Right lobe of liver (tissue), 6 donors: ENCODE measurements around the gene CENPF. TPM values are rescaled to one million over a fixed set of nuclear protein-coding genes. Genes with fewer than 3 reads are reported as not detected.

Source experiments
- ATAC-seq, 4 donors: fragments of 200-7000 bp; cut with Tn5 transposase; one replicate each; pipeline ENCODE4 v1.9.1; 2020; ENCODE audit warnings: mild to moderate bottlenecking in 4 of 4, moderate library complexity in 4 of 4
- DNase-seq, 3 donors: peaks; one replicate each; pipeline ENCODE4 v3.0.0-alpha.2; 2020
- H3K27ac ChIP-seq, 3 donors: fragments of 200-600 bp; one replicate each; pipeline ENCODE4 v1.8.0; 2022
- H3K27me3 ChIP-seq, 2 donors: fragments of 200-600 bp; one replicate each; pipeline ENCODE4 v1.8.0; 2022
- H3K36me3 ChIP-seq, 4 donors: fragments of 200-600 bp; sonication (generic) in 1 of 4; one replicate each; pipeline versions ENCODE4 v1.5.1 to v1.8.0; 2017 to 2022; ENCODE audit warnings: control low read depth in 1 of 4
- H3K4me1 ChIP-seq, 4 donors: fragments of 200-600 bp; sonication (generic) in 1 of 4; one replicate each; pipeline versions ENCODE4 v1.5.1 to v1.8.0; 2017 to 2022; ENCODE audit warnings: control low read depth in 1 of 4
- H3K4me3 ChIP-seq, 3 donors: fragments of 200-600 bp; one replicate each; pipeline ENCODE4 v1.8.0; 2022
- H3K9me3 ChIP-seq, 4 donors: fragments of 200-600 bp; sonication (generic) in 1 of 4; one replicate each; pipeline versions ENCODE4 v1.5.1 to v1.8.0; 2017 to 2022; ENCODE audit warnings: control low read depth in 1 of 4
- CTCF ChIP-seq, 4 donors: fragments of 200-600 bp in 3 of 4; fragments of 450-650 bp in 1 of 4; IDR thresholded peaks; one replicate each; pipeline versions ENCODE4 v1.5.1 to v1.8.0; 2016 to 2022; ENCODE audit warnings: antibody characterized with exemption in 4 of 4, mild to moderate bottlenecking in 2 of 4
- POLR2A ChIP-seq: fragments of 450-650 bp; IDR thresholded peaks from one replicate; pipeline ENCODE4 v1.6.1; 2017; ENCODE audit warnings: antibody characterized with exemption, mild to moderate bottlenecking
- WGBS: methylation state at CpG from one replicate; pipeline ENCODE4 v1.1.6; 2018; ENCODE audit warnings: low coverage, low lambda C conversion rate; ENCODE audit not compliant: insufficient coverage; ENCODE audit errors: missing lambda C conversion rate; 5-methylcytosine and 5-hydroxymethylcytosine counted together
- intact Hi-C, 2 donors: fragments of 100-400 bp; cut with DNase I; formaldehyde crosslinking; loops; one replicate each; pipeline versions ENCODE4 v1.11.2 to v1.14.1; 2022
- total RNA-seq, 6 experiments: library from RNA; depleted of rRNA in 2 of 6; stranded (reverse); fragments of >200 nt in 2 of 6; fragmentation: NEBNext Ultra II Directional in 3 of 6; extraction: Animal tissue kit (Norgen Biotek cat#: 25700) in 3 of 6; gene quantifications; one replicate each; pipeline versions ENCODE4 v1.1.0 to v1.2.4, GENCODE V29; 2016 to 2023
- donor health status: DM: no; HTN: yes; CAD: no.
- donor health status: DM: no; HTN: no; CAD: no.
- donor health status: DM: no; HTN: no; CAD: no.
- donor health status: DM: no; HTN: yes; CAD: no.
- donor health status: DM: no; HTN: yes; CAD: no.

The CENPF gene
- total RNA-seq, 6 experiments from 2014 or later: 0.13 to 3.3 (median 1.0) TPM

GRCh38 chr1:214565310-214565709 is 37.7 kb upstream of the CENPF start:
- no peak for TF ChIP-seq POLR2A
- TF ChIP-seq CTCF (IDR thresholded peaks at IDR 0.05): no peak
- ATAC-seq (no peak), DNase-seq (no peak)
- intact Hi-C loops: no loop called here
- WGBS: 70% methylated on average over 1 of the region's 1 CpG
- Histone ChIP-seq H3K27ac (no peak overlapping the region), H3K4me3 (no peak overlapping the region), H3K27me3 (no peaks in the 10 kb centered on the region), H3K9me3 (no peaks in the 10 kb centered on the region), H3K4me1 (no peaks in the 10 kb centered on the region), H3K36me3 (no peaks in the 10 kb centered on the region)

GRCh38 chr1:214566158-214567104 is 36.6 kb upstream of the CENPF start:
- ATAC-seq (no peak), DNase-seq (no peak)
- no peak overlapping the region for H3K27ac ChIP-seq
- H3K4me1 ChIP-seq: no peaks in the 10 kb centered on the region
- 60% methylated on average over 3 of the region's 3 CpGs for WGBS
- no peak for TF ChIP-seq CTCF (IDR thresholded peaks at IDR 0.05)
- no peak for TF ChIP-seq POLR2A
- H3K4me3 ChIP-seq: no peak overlapping the region
- intact Hi-C loops: no loop called here
- H3K36me3 ChIP-seq: no peaks in the 10 kb centered on the region
- no peaks in the 10 kb centered on the region for H3K9me3 ChIP-seq
- H3K27me3 ChIP-seq: no peaks in the 10 kb centered on the region

- WGBS: 78% methylated on average over 2 of the region's 2 CpGs
- Histone ChIP-seq H3K4me3 (no peak overlapping the region), H3K4me1 (no peaks in the 10 kb centered on the region), H3K36me3 (no peaks in the 10 kb centered on the region), H3K27me3 (no peaks in the 10 kb centered on the region), H3K9me3 (no peaks in the 10 kb centered on the region), H3K27ac (no peak overlapping the region)
- TF ChIP-seq POLR2A: no peak
- TF ChIP-seq CTCF (IDR thresholded peaks at IDR 0.05): no peak
- no peak for DNase-seq
- intact Hi-C loops: no loop called here
- no peak for ATAC-seq
Measured at GRCh38 chr1:214567481-214567980, 35.5 kb upstream of the CENPF start.

- DNase-seq (no peak), ATAC-seq (peak in 2 of 4 donors; percentile 50 to 56)
- Histone ChIP-seq H3K36me3 (no peaks in the 10 kb centered on the region), H3K27ac (no peak overlapping the region), H3K9me3 (no peaks in the 10 kb centered on the region), H3K27me3 (no peaks in the 10 kb centered on the region), H3K4me1 (no peaks in the 10 kb centered on the region), H3K4me3 (no peak overlapping the region)
- WGBS: 51% methylated on average over 3 of the region's 4 CpGs
- no peak for TF ChIP-seq CTCF (IDR thresholded peaks at IDR 0.05)
- intact Hi-C loops: no loop called here
Measured at GRCh38 chr1:214568328-214568727, 34.7 kb upstream of the CENPF start.
